Natural killer cell (primary cell): ENCODE data around the gene TXNDC5. TPM values are rescaled to one million over a fixed set of nuclear protein-coding genes. Genes with fewer than 3 reads are reported as not detected.

Experiments used
- ATAC-seq, 3 donors: fragments of 150-1000 bp in 2 of 3; fragments of 200-7000 bp in 1 of 3; cut with Tn5 transposase; 1 replicate in 1 of 3; 2 replicates in 2 of 3; pipeline ENCODE4 v1.10.0; 2021; ENCODE audit warnings: mild to moderate bottlenecking in 2 of 3, moderate library complexity in 2 of 3
- DNase-seq, 2 donors: peaks; one replicate each; pipeline versions ENCODE4 v3.0.0 to v3.0.0-alpha.2; 2013 to 2021; ENCODE audit warnings: mixed read lengths in 1 of 2
- H3K27ac ChIP-seq: one replicate; pipeline ENCODE4 v1.5.1; 2013; ENCODE audit warnings: mild to moderate bottlenecking, low read length
- H3K27me3 ChIP-seq: one replicate; pipeline ENCODE4 v1.6.1; 2013; ENCODE audit warnings: low read length; ENCODE audit not compliant: control insufficient read depth, insufficient read depth
- H3K36me3 ChIP-seq: one replicate; pipeline ENCODE4 v1.6.1; 2013; ENCODE audit warnings: low read length; ENCODE audit not compliant: control insufficient read depth, insufficient read depth
- H3K4me1 ChIP-seq: one replicate; pipeline ENCODE4 v1.6.1; 2013; ENCODE audit warnings: low read length; ENCODE audit not compliant: control insufficient read depth, insufficient read depth
- H3K4me3 ChIP-seq: one replicate; pipeline ENCODE4 v1.5.1; 2013; ENCODE audit warnings: low read length
- H3K9me3 ChIP-seq: one replicate; pipeline ENCODE4 v1.6.1; 2013; ENCODE audit warnings: low read length; ENCODE audit not compliant: control insufficient read depth, insufficient read depth
- H3K27ac Mint-ChIP-seq, 2 donors: one replicate each; pipeline ENCODE4 v1.8.0; 2022; ENCODE audit warnings: mild to moderate bottlenecking in 2 of 2, mixed read lengths in 2 of 2, moderate library complexity in 1 of 2
- H3K27me3 Mint-ChIP-seq, 2 donors: one replicate each; pipeline ENCODE4 v1.8.0; 2022; ENCODE audit warnings: low read depth in 2 of 2, mixed read lengths in 2 of 2
- H3K36me3 Mint-ChIP-seq: one replicate; pipeline ENCODE4 v1.8.0; 2022; ENCODE audit warnings: mixed read lengths
- H3K4me1 Mint-ChIP-seq, 2 donors: one replicate each; pipeline ENCODE4 v1.8.0; 2022; ENCODE audit warnings: mixed read lengths in 2 of 2
- H3K4me3 Mint-ChIP-seq: one replicate; pipeline ENCODE4 v1.8.0; 2022; ENCODE audit warnings: mild to moderate bottlenecking, moderate library complexity, mixed read lengths
- H3K9me3 Mint-ChIP-seq, 2 donors: one replicate each; pipeline ENCODE4 v1.8.0; 2022; ENCODE audit warnings: mixed read lengths in 2 of 2
- WGBS: methylation state at CpG from one replicate; pipeline ENCODE4 v1.1.7; 2013; ENCODE audit warnings: missing lambda C conversion rate; ENCODE audit not compliant: insufficient coverage; 5-methylcytosine and 5-hydroxymethylcytosine counted together
- intact Hi-C: fragments of 100-400 bp; cut with micrococcal nuclease; formaldehyde crosslinking; loops from one replicate; pipeline ENCODE4 v1.14.2; 2022
- total RNA-seq, 4 donors: library from RNA; stranded (reverse); fragments of 120-200 nt in 1 of 4; gene quantifications; one replicate each; pipeline versions ENCODE4 v1.2.3 to v1.2.4, GENCODE V29; 2013 to 2022
- TF ChIP-seq, protein P1 (sequence below): fragments of 200-600 bp; IDR thresholded peaks from one replicate; pipeline ENCODE4 v1.8.0; 2022; ENCODE audit warnings: antibody characterized with exemption

The TXNDC5 gene
- total RNA-seq, 3 donors from 2014 or later (not counting 1 experiment from before 2014, with no cell fraction given) = 7.9 to 105 (median 9.7) TPM

DNA sequence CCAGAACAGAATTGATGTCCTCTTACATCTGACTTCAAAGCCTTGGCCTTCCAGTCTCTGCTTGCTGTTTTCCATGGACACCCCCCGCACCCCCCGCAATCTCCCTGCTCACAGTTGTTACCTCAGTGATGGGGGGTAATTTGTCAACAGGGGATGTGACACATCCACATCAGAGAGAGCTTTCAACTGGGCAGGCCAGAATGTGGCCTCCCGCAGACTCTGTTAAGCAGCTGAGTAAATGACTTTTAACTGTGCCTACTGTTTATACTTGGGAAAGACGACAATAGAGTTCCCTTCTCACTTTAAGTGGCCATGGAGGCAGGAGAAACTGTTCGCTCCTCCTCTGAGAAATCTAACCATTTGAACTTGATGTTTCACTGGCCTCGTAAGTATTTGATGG is 51.0 kb downstream of the TXNDC5 start:
- H3K9me3 ChIP-seq = no peaks in the 10 kb centered on the region
- DNase-seq = no peak
- H3K4me3 ChIP-seq = no peak overlapping the region
- WGBS = 81% methylated on average over 6 of the region's 6 CpGs
- Mint-ChIP-seq H3K4me1 (no peaks in the 10 kb centered on the region), H3K27ac (no peak overlapping the region), H3K36me3 (no peaks in the 10 kb centered on the region), H3K9me3 (no peaks in the 10 kb centered on the region), H3K4me3 (no peak overlapping the region), H3K27me3 (no peaks in the 10 kb centered on the region)
- intact Hi-C loops = no loop called here
- no peak overlapping the region for H3K27ac ChIP-seq
- no peaks in the 10 kb centered on the region for H3K4me1 ChIP-seq
- TF ChIP-seq, protein P1, sequence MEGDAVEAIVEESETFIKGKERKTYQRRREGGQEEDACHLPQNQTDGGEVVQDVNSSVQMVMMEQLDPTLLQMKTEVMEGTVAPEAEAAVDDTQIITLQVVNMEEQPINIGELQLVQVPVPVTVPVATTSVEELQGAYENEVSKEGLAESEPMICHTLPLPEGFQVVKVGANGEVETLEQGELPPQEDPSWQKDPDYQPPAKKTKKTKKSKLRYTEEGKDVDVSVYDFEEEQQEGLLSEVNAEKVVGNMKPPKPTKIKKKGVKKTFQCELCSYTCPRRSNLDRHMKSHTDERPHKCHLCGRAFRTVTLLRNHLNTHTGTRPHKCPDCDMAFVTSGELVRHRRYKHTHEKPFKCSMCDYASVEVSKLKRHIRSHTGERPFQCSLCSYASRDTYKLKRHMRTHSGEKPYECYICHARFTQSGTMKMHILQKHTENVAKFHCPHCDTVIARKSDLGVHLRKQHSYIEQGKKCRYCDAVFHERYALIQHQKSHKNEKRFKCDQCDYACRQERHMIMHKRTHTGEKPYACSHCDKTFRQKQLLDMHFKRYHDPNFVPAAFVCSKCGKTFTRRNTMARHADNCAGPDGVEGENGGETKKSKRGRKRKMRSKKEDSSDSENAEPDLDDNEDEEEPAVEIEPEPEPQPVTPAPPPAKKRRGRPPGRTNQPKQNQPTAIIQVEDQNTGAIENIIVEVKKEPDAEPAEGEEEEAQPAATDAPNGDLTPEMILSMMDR = no peak
- no peak for ATAC-seq
- H3K27me3 ChIP-seq = no peaks in the 10 kb centered on the region
- no peaks in the 10 kb centered on the region for H3K36me3 ChIP-seq

- Histone ChIP-seq H3K9me3 (peaks cover 6% of the 10 kb centered on the region), H3K4me3 (no peak overlapping the region), H3K27ac (no peak overlapping the region), H3K27me3 (no peaks in the 10 kb centered on the region), H3K4me1 (no peaks in the 10 kb centered on the region), H3K36me3 (no peaks in the 10 kb centered on the region)
- no peaks in the 10 kb centered on the region for H3K36me3 Mint-ChIP-seq
- H3K4me3 Mint-ChIP-seq = no peak overlapping the region
- H3K9me3 Mint-ChIP-seq = no peaks in the 10 kb centered on the region
- no peaks in the 10 kb centered on the region for H3K4me1 Mint-ChIP-seq
- no peak overlapping the region for H3K27ac Mint-ChIP-seq
- intact Hi-C loops = no loop called here
- DNase-seq (no peak), ATAC-seq (no peak)
- TF ChIP-seq, protein P1 = no peak
- H3K27me3 Mint-ChIP-seq = peaks cover 0 to 8% of the 10 kb centered on the region in 2 donors
Observed at GRCh38 chr6:7851780-7852179, 58.8 kb downstream of the TXNDC5 start.

DNA sequence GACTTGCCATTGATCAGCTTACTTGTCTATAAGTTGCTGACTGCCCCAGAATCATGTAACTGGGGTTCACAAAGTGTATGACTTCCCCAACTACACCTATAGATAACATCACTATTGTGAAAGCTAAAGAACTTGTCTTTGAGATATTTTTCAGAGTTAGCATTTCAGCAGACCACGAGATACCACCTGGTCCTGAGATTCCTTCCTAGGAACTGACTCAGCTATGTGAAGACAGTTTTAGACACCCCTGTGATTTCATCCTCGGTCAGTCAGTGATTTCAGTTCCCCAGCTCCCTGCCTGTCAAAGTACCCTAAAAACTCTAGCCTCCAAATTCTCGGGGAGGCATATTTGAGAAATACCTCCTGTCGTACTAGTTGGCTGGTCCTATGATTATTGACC is 62.4 kb downstream of the TXNDC5 start:
- no peak overlapping the region for H3K27ac Mint-ChIP-seq
- Histone ChIP-seq H3K27me3 (no peaks in the 10 kb centered on the region), H3K4me3 (no peak overlapping the region), H3K36me3 (no peaks in the 10 kb centered on the region), H3K4me1 (no peaks in the 10 kb centered on the region), H3K9me3 (peaks cover 6% of the 10 kb centered on the region), H3K27ac (no peak overlapping the region)
- DNase-seq (no peak), ATAC-seq (no peak)
- no peaks in the 10 kb centered on the region for H3K36me3 Mint-ChIP-seq
- H3K27me3 Mint-ChIP-seq = peaks cover 2 to 15% of the 10 kb centered on the region in 2 donors
- H3K4me3 Mint-ChIP-seq = no peak overlapping the region
- TF ChIP-seq, protein P1 = no peak
- WGBS = 75% methylated on average over 4 of the region's 4 CpGs
- H3K9me3 Mint-ChIP-seq = no peaks in the 10 kb centered on the region
- no peaks in the 10 kb centered on the region for H3K4me1 Mint-ChIP-seq
- intact Hi-C loops = no loop called here

GRCh38 chr6:7846966-7847818 is 63.4 kb downstream of the TXNDC5 start:
- H3K4me1 ChIP-seq = no peaks in the 10 kb centered on the region
- H3K9me3 ChIP-seq = peaks cover 2% of the 10 kb centered on the region
- Mint-ChIP-seq H3K4me3 (no peak overlapping the region), H3K36me3 (no peaks in the 10 kb centered on the region), H3K27me3 (peaks cover 2 to 15% of the 10 kb centered on the region in 2 donors), H3K27ac (no peak overlapping the region), H3K4me1 (no peaks in the 10 kb centered on the region), H3K9me3 (no peaks in the 10 kb centered on the region)
- no peaks in the 10 kb centered on the region for H3K27me3 ChIP-seq
- no peak overlapping the region for H3K4me3 ChIP-seq
- TF ChIP-seq, protein P1 = no peak
- no peak for ATAC-seq
- no peaks in the 10 kb centered on the region for H3K36me3 ChIP-seq
- no peak overlapping the region for H3K27ac ChIP-seq
- DNase-seq = no peak
- 84% methylated on average over 7 of the region's 7 CpGs for WGBS
- intact Hi-C loops = no loop called here
